Measurements from ENCODE around the gene NSD1.
"Not testable (repeated sequence)": the region's sequence is repeated elsewhere in the genome, so short reads cannot be mapped to it uniquely, and the experiment has no call there.

Gene NSD1

GRCh38 chr5:177131019-177131320, 2.6 kb upstream of the NSD1 start:
- no peak for DNase-seq

- no peak for DNase-seq
Observed at GRCh38 chr5:177131352-177132135, 2.0 kb upstream of the NSD1 start.

GRCh38 chr5:177132136-177133095, 1.2 kb upstream of the NSD1 start:
- no peak for DNase-seq

- no peak for DNase-seq
Observed at GRCh38 chr5:177133853-177134696, 502 bp downstream of the NSD1 start.

GRCh38 chr5:177134697-177135225, 1.2 kb downstream of the NSD1 start:
- DNase-seq = no peak

- DNase-seq = no peak
Observed at GRCh38 chr5:177140312-177140711, 6.7 kb downstream of the NSD1 start.

- DNase-seq = no peak
Observed at GRCh38 chr5:177141496-177141895, 7.9 kb downstream of the NSD1 start.

GRCh38 chr5:177142098-177142611, 8.6 kb downstream of the NSD1 start:
- DNase-seq = no peak

- no peak for DNase-seq
Observed at GRCh38 chr5:177142778-177143177, 9.2 kb downstream of the NSD1 start.

- no peak for DNase-seq
Observed at GRCh38 chr5:177146891-177147638, 13.5 kb downstream of the NSD1 start.

- not testable (repeated sequence) for DNase-seq
Observed at GRCh38 chr5:177150061-177150460, 16.5 kb downstream of the NSD1 start.

GRCh38 chr5:177154003-177154643, 20.6 kb downstream of the NSD1 start:
- DNase-seq = no peak

- DNase-seq = no peak
Observed at GRCh38 chr5:177162379-177162778, 28.8 kb downstream of the NSD1 start.

- DNase-seq = no peak
Observed at GRCh38 chr5:177163500-177163899, 29.9 kb downstream of the NSD1 start.

- DNase-seq = no peak
Observed at GRCh38 chr5:177169271-177169670, 35.7 kb downstream of the NSD1 start.

- DNase-seq = no peak
Observed at GRCh38 chr5:177171961-177172360, 38.4 kb downstream of the NSD1 start.

- DNase-seq = no peak
Observed at GRCh38 chr5:177175336-177175735, 41.8 kb downstream of the NSD1 start.

- no peak for DNase-seq
Observed at GRCh38 chr5:177176175-177176711, 42.7 kb downstream of the NSD1 start.

- DNase-seq = not testable (repeated sequence)
Observed at GRCh38 chr5:177177847-177178437, 44.4 kb downstream of the NSD1 start.

GRCh38 chr5:177178733-177179304, 45.2 kb downstream of the NSD1 start:
- DNase-seq = no peak
